Aorta (tissue), 5 donors: ENCODE results near the gene DSCAML1. TPM values are rescaled to one million over a fixed set of nuclear protein-coding genes. Genes with fewer than 3 reads are reported as not detected.

Source experiments
- ATAC-seq: fragments of 200-7000 bp; cut with Tn5 transposase; one replicate; pipeline ENCODE4 v1.9.1; 2022; ENCODE audit warnings: moderate library complexity; ENCODE audit not compliant: low FRiP score
- DNase-seq, 2 donors: peaks; one replicate each; pipeline ENCODE4 v3.0.0-alpha.2; 2020
- H3K27ac ChIP-seq, 2 donors: one replicate each; pipeline ENCODE4 v1.5.1; 2013; ENCODE audit warnings: low read length in 2 of 2, mild to moderate bottlenecking in 2 of 2, moderate library complexity in 2 of 2, control low read depth in 1 of 2, inconsistent platforms in 1 of 2, low read depth in 1 of 2
- H3K27me3 ChIP-seq, 2 donors: one replicate each; pipeline ENCODE4 v1.6.1; 2013; ENCODE audit warnings: control low read depth in 1 of 2, low read length in 1 of 2, mild to moderate bottlenecking in 1 of 2, moderate library complexity in 1 of 2; ENCODE audit not compliant: insufficient read depth in 2 of 2, control insufficient read depth in 1 of 2
- H3K36me3 ChIP-seq, 2 donors: one replicate each; pipeline ENCODE4 v1.6.1; 2013; ENCODE audit warnings: control low read depth in 1 of 2, low read length in 1 of 2, mild to moderate bottlenecking in 1 of 2; ENCODE audit not compliant: insufficient read depth in 2 of 2, control insufficient read depth in 1 of 2
- H3K4me1 ChIP-seq, 2 donors: one replicate each; pipeline ENCODE4 v1.6.1; 2013; ENCODE audit warnings: low read length in 2 of 2, control low read depth in 1 of 2, mild to moderate bottlenecking in 1 of 2, moderate library complexity in 1 of 2; ENCODE audit not compliant: insufficient read depth in 2 of 2, control insufficient read depth in 1 of 2
- H3K4me3 ChIP-seq, 2 donors: one replicate each; pipeline ENCODE4 v1.5.1; 2013; ENCODE audit warnings: low read length in 2 of 2, control low read depth in 1 of 2, mild to moderate bottlenecking in 1 of 2
- H3K9me3 ChIP-seq: one replicate; pipeline ENCODE4 v1.6.1; 2013; ENCODE audit warnings: mild to moderate bottlenecking, low read length; ENCODE audit not compliant: control insufficient read depth
- WGBS, 2 donors: extraction: QIAGEN DNeasy Blood & Tissue Kit; methylation state at CpG; one replicate each; pipeline ENCODE4 v1.1.7; 2013; 5-methylcytosine and 5-hydroxymethylcytosine counted together
- intact Hi-C, 2 donors: fragments of 100-400 bp; cut with DNase I; formaldehyde crosslinking; loops; one replicate each; pipeline versions ENCODE4 v1.14.2 to v1.15.0; 2022
- polyA plus RNA-seq, 2 donors: library from polyadenylated mRNA; stranded (reverse); fragments of 200-250 nt; gene quantifications; one replicate each; pipeline ENCODE4 v1.2.3, GENCODE V29; 2013
- total RNA-seq, 2 donors: library from RNA; stranded (reverse); fragmentation: NEBNext Ultra II Directional; extraction: Animal tissue kit (Norgen Biotek cat#: 25700); gene quantifications; one replicate each; pipeline ENCODE4 v1.2.1, GENCODE V29; 2021
- donor health status: healthy with polysubstance abuse.
- donor health status: Bipolar disorder and iron deficiency.
- donor health status: DM: no; HTN: no; CAD: no.
- donor health status: DM: no; HTN: no; CAD: no.
- donor health status: DM: yes; HTN: yes; CAD: no.

Gene DSCAML1
- total and polyA plus RNA-seq, 4 donors: 0.13 to 2.2 (median 0.58) TPM; not detected in 1

DNA sequence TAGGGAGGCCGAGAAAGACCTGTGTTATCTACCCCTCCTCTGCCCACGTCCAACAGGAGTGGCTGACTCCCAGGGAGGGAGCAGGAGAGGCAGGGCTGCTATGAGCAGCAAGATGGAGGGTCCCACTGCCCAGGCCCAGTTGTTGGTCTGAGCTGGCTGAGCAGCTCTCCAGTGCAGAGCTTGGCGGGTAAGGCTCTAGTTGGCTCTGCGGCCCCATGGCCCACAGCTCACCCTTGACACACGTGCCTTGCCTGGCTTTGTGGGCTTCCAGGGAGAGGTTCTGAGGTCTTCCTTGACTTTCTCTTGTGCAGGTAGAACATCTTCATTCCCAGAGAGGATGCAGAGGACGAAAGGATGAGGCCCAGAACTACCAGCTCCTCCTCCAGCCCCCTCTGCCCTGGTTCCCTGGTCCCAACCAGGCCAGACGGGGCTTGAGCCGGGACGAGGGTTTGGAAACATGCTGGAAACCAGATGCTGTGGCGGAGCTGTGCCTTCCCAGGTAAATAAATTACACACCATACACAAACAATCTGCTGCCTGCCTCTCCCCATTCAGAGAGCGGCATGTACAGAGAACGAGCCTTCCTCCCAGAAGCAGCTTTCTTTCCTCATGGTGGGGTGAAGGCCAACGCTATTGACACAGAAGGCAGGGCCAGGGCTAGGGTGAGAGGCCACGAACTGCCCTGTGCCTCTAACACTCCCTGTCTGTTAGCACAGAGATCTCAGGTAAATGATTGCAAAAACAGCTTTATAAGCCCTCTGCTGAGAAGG lies 48.1 kb downstream of the DSCAML1 start:
- no peak overlapping the region for H3K4me3 ChIP-seq
- 65 to 70% methylated on average over 14 of the region's 14 CpGs for WGBS, 2 donors
- no peaks in the 10 kb centered on the region for H3K27me3 ChIP-seq
- DNase-seq (no peak), ATAC-seq (no peak)
- intact Hi-C loops: no loop called here
- H3K9me3 ChIP-seq: no peaks in the 10 kb centered on the region
- H3K27ac ChIP-seq: no peak overlapping the region
- H3K36me3 ChIP-seq: no peaks in the 10 kb centered on the region
- no peaks in the 10 kb centered on the region for H3K4me1 ChIP-seq

DNA sequence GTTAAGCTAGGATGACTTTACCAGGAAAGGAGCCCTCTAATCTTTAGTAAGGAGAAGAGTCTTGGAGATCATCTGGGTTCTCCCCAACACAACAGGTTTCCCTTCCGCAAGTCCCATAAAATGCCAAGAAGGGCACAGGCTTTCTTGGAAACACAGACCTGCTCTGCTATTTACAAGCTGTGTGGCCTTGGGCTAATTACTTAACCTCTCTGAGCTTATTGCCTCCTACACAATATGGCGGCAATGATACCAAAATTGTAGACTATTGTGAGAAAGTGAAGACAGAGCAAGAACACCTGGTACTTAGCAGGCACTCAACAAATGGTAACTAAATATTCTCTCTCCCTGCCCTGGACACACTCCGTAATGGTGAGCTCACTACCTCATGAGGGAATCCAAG lies 49.1 kb downstream of the DSCAML1 start:
- DNase-seq (no peak), ATAC-seq (no peak)
- intact Hi-C loops: no loop called here
- no peaks in the 10 kb centered on the region for H3K9me3 ChIP-seq
- H3K4me3 ChIP-seq: no peak overlapping the region
- H3K27ac ChIP-seq: no peak overlapping the region
- WGBS, 2 donors: 94 to 96% methylated on average over 3 of the region's 3 CpGs
- H3K4me1 ChIP-seq: no peaks in the 10 kb centered on the region
- H3K27me3 ChIP-seq: no peaks in the 10 kb centered on the region
- no peaks in the 10 kb centered on the region for H3K36me3 ChIP-seq

DNA sequence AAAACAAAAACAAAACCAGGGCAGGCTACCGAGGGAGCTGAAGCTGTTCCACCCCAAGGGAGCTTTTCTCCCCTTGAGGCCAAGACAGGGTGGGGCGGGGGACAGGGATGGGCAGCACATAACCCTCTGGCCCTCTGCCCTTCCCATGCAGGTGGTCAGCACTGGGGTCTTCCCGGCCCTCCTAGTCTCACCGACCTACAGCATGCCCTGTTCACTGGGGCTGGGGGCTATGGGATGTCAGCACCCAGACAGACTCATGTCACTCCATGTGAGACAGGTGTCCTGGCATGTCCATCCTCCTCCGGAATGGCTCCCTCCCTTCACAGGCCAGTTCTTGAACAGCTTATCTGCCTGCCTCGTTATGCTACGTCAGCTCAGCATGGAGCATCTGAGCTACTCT lies 51.7 kb downstream of the DSCAML1 start:
- Histone ChIP-seq H3K4me3 (no peak overlapping the region), H3K9me3 (peaks cover 7% of the 10 kb centered on the region), H3K27me3 (no peaks in the 10 kb centered on the region), H3K27ac (no peak overlapping the region), H3K36me3 (no peaks in the 10 kb centered on the region), H3K4me1 (no peaks in the 10 kb centered on the region)
- no peak for ATAC-seq
- intact Hi-C loops: no loop called here
- WGBS, 2 donors: 68 to 77% methylated on average over 7 of the region's 7 CpGs
- DNase-seq: no peak

DNA sequence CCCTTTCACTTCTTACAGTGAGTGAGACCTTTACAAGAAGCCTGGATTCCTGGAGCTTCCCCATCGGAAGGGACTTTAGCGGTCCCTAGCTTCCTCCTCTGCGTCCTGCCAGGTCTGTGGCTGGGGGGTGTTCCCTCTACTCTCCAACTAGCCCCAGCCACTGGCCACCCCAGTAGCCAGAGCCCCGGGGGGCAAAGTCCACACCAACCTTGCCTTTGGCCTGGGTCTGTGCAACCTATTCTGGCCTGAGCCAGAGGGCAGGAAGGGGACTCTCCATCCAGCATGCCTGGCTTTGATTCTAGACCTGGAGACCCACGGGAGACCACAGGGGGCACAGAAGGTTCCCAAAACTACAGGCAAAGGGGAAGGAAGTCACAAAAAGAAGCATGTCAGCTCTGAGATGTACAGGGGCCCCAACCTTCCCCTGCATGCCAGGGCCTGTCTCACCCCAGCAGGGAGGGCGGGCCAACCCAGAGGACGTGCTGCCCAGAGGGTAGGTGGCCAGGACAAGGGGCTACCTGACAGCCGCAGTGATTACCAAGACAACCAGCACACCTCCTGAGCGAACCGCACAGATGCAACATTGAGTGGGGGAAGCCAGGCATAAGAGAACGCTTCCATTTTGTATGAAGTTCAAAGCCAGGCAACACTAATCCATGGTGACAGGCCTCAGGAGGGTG lies 52.4 kb downstream of the DSCAML1 start:
- intact Hi-C loops: no loop called here
- Histone ChIP-seq H3K4me1 (no peaks in the 10 kb centered on the region), H3K36me3 (no peaks in the 10 kb centered on the region), H3K9me3 (peaks cover 7% of the 10 kb centered on the region), H3K4me3 (no peak overlapping the region), H3K27me3 (no peaks in the 10 kb centered on the region), H3K27ac (no peak overlapping the region)
- no peak for ATAC-seq
- WGBS, 2 donors: 70 to 71% methylated on average over 11 of the region's 11 CpGs
- no peak for DNase-seq

DNA sequence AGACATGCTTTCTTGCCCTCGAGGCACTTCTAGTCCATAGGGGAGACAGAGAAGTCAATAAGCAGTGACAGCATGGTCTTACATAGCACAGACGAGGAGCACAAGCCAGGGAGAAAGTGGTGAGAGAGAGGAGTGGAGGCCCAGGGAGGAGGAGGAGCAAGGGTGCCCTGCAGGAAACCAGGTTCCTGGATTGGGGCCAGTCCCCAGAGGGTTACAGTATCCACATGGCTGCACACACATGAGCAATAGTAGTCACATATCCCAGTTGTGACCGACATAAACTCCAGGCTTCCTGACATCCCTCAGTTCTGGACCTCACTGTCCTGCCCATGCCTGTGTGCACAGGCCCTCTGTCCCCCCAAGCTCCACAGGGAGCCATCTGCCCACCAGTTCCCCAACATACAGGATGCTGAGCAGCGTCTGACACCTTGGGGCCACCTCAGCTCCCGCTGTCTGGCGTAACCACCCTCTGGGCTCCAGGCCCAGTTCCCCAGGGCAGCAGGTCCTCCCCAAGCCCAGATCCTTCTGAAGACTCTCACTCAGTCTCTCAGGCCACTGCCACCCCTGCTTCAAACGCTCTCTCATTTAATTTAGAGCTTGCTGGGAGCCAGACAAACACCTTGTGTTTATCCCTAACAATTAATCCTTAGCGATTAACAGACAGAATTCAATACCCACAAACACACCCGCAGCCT lies 53.7 kb downstream of the DSCAML1 start:
- Histone ChIP-seq H3K4me1 (no peaks in the 10 kb centered on the region), H3K27me3 (no peaks in the 10 kb centered on the region), H3K9me3 (peaks cover 7% of the 10 kb centered on the region), H3K27ac (no peak overlapping the region), H3K4me3 (no peak overlapping the region), H3K36me3 (no peaks in the 10 kb centered on the region)
- DNase-seq (no peak), ATAC-seq (no peak)
- WGBS, 2 donors: 59 to 64% methylated on average over 9 of the region's 9 CpGs
- intact Hi-C loops: no loop called here

DNA sequence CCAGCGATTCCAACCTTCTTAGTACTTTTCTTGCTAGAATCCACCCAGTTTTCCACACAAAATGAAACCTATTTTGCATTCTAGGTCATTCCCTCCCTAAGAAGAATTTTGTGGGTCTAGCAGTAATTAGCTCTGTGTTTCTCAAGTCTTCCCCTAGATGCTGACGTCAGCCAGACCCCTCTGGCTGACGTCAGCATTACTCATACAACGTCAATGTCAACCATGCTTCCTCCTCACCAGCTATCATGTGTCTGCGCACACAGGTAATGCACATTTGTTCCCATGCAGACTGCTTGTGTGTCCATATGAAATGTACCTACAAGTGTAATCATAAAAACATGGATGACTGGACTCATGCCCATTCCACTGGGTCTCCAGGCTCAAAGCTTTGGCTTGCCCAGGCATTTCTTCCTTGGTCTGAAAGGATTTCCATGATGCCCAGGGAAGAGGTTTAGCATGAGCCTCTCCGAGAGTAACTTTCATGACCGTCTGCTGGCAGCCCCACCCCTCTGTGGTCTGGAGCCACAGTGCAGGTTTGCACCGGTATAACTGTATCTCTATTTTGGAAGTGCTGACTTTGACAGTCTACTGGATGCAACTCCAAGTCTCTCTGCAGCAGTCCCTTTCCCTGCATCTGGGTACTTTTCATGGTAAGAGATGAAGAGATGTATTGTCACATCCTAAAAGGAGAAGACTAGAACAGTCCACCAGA lies 58.6 kb downstream of the DSCAML1 start:
- DNase-seq (no peak), ATAC-seq (no peak)
- intact Hi-C loops: no loop called here
- Histone ChIP-seq H3K4me3 (no peak overlapping the region), H3K36me3 (no peaks in the 10 kb centered on the region), H3K4me1 (no peaks in the 10 kb centered on the region), H3K27me3 (no peaks in the 10 kb centered on the region), H3K27ac (no peak overlapping the region), H3K9me3 (peaks cover 7% of the 10 kb centered on the region)
- 59% methylated on average over 8 of the region's 8 CpGs for WGBS, 2 donors

DNA sequence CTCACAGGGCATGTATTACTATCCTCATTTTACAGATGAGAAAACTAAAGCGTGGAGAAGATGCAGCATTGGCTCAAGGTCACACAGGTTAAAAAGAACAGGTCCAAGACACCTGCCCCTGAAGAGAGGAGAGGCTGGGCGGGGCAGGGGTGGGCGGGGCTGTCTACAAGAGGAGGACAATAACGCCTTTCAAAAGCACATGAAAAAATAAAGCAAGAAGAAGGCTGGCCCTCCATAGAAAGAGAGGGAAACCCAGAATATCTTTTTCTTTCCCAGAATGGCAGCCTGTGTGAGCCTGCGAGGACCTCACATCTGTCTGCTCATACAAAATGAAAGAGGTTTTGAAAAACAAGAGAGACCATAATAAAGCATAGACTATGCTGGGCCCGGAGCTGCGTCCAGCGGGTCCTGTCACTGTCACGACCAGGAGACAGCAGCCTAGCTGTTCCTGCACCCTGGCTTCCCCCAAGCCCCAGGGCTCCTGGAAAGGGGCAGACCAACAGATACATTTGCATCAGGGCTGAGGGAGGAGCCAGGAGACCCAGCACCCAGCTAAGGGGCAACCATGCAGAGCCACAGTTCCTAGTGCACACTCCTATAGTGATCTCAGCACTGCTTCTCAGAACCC lies 61.6 kb downstream of the DSCAML1 start:
- no peak overlapping the region for H3K4me3 ChIP-seq
- no peaks in the 10 kb centered on the region for H3K27me3 ChIP-seq
- DNase-seq: no peak
- no peak for ATAC-seq
- H3K27ac ChIP-seq: no peak overlapping the region
- intact Hi-C loops: no loop called here
- H3K9me3 ChIP-seq: no peaks in the 10 kb centered on the region
- H3K4me1 ChIP-seq: no peaks in the 10 kb centered on the region
- no peaks in the 10 kb centered on the region for H3K36me3 ChIP-seq
- WGBS, 2 donors: 77 to 85% methylated on average over 9 of the region's 9 CpGs

DNA sequence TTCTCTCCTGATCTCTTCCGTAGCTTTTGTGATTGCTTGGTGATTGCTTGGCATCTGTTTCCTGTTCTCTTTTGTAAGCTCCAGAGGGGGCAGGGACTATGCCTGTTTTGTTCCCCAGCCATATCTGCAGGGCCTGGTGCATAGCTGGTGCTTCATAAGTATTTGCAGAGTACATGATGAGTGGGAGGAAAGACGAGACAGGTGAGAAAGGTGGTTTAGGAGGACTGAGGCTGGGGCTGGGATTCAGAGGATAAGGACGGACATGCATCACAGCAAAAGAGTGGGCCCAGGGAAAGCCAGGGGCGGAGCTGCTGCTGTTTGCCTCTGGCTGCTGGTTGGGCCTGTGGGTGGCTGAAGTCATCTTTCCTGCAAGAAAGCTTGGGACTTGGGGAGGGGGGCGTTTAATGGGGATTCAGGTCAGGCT lies 62.4 kb downstream of the DSCAML1 start:
- no peaks in the 10 kb centered on the region for H3K27me3 ChIP-seq
- intact Hi-C loops: no loop called here
- ATAC-seq (no peak), DNase-seq (no peak)
- H3K9me3 ChIP-seq: no peaks in the 10 kb centered on the region
- 42 to 50% methylated on average over 5 of the region's 5 CpGs for WGBS, 2 donors
- H3K27ac ChIP-seq: no peak overlapping the region
- H3K36me3 ChIP-seq: no peaks in the 10 kb centered on the region
- no peak overlapping the region for H3K4me3 ChIP-seq
- H3K4me1 ChIP-seq: no peaks in the 10 kb centered on the region
